NCI-H187 (cell line): Measurements from ENCODE around the gene CUEDC1.

Experiments
- DNase-seq, 2 experiments: peaks; one replicate each; lab custom pipeline; 2025; lab: John Stamatoyannopoulos, UW

CUEDC1 gene

GRCh38 chr17:57894848-57895247 is 60.4 kb downstream of the CUEDC1 start:
- DNase-seq: no peak

- peak; percentile 52 to 78 for DNase-seq
Measured at GRCh38 chr17:57892820-57893595, 62.2 kb downstream of the CUEDC1 start.

- peak; percentile 37 to 68 for DNase-seq
Measured at GRCh38 chr17:57892146-57892819, 62.9 kb downstream of the CUEDC1 start.

- no peak for DNase-seq
Measured at GRCh38 chr17:57890857-57891232, 64.4 kb downstream of the CUEDC1 start.

- no peak for DNase-seq
Measured at GRCh38 chr17:57889892-57890856, 65.0 kb downstream of the CUEDC1 start.

GRCh38 chr17:57889252-57889651 is 66.0 kb downstream of the CUEDC1 start:
- no peak for DNase-seq

GRCh38 chr17:57888311-57889216 is 66.6 kb downstream of the CUEDC1 start:
- DNase-seq: no peak

GRCh38 chr17:57887161-57887560 is 68.1 kb downstream of the CUEDC1 start:
- no peak for DNase-seq

GRCh38 chr17:57886020-57886419 is 69.2 kb downstream of the CUEDC1 start:
- no peak for DNase-seq

GRCh38 chr17:57885148-57885915 is 69.9 kb downstream of the CUEDC1 start:
- no peak for DNase-seq

GRCh38 chr17:57881783-57882351 is 73.3 kb downstream of the CUEDC1 start:
- no peak for DNase-seq

- DNase-seq: no peak
Measured at GRCh38 chr17:57881143-57881542, 74.1 kb downstream of the CUEDC1 start.

GRCh38 chr17:57880086-57880456 is 75.1 kb downstream of the CUEDC1 start:
- DNase-seq: no peak

- no peak for DNase-seq
Measured at GRCh38 chr17:57879437-57880085, 75.7 kb downstream of the CUEDC1 start.

- DNase-seq: no peak
Measured at GRCh38 chr17:57877803-57878377, 77.3 kb downstream of the CUEDC1 start.

GRCh38 chr17:57876866-57877237 is 78.4 kb downstream of the CUEDC1 start:
- no peak for DNase-seq

- DNase-seq: no peak
Measured at GRCh38 chr17:57876023-57876865, 79.0 kb downstream of the CUEDC1 start.

GRCh38 chr17:57875290-57876022 is 79.8 kb downstream of the CUEDC1 start:
- DNase-seq: no peak
